H1 (cell line): Measurements from ENCODE around the gene CEBPE. TPM values are rescaled to one million over a fixed set of nuclear protein-coding genes. Genes with fewer than 3 reads are reported as not detected.

Source experiments
- CTCF ChIA-PET: fragments of 300-600 bp; sonication (Branson Sonifier 250); formaldehyde crosslinking; loops from one replicate; lab custom pipeline; 2021; ENCODE audit not compliant: partially characterized antibody; lab: Charles Lee
- POLR2A ChIA-PET: fragments of 300-600 bp; sonication (Branson Sonifier 250); formaldehyde crosslinking; loops from one replicate; lab custom pipeline; 2021; ENCODE audit warnings: inconsistent platforms; ENCODE audit not compliant: partially characterized antibody; lab: Charles Lee
- DNase-seq, 2 experiments: peaks; one replicate each; pipeline versions ENCODE4 v3.0.0 to v3.0.0-alpha.2; 2010 to 2022; ENCODE audit warnings: low spot score in 2 of 2, low read depth in 1 of 2, mixed read lengths in 1 of 2
- FAIRE-seq: peaks from 2 replicates; lab custom pipeline; 2011; peaks lifted over from hg19 to GRCh38; lab: Jason Lieb, UNC
- H2AFZ ChIP-seq: 2 replicates; pipeline ENCODE4 v1.8.1; 2012; ENCODE audit warnings: low read length, inconsistent platforms
- H2AK5ac ChIP-seq: 2 replicates; pipeline ENCODE4 v1.6.1; 2013; ENCODE audit warnings: low read depth, low read length
- H2BK120ac ChIP-seq: replicated peaks from 2 replicates; pipeline ENCODE3; 2013; ENCODE audit warnings: low read depth, low read length, inconsistent platforms
- H2BK12ac ChIP-seq: 2 replicates; pipeline ENCODE4 v1.6.1; 2013; ENCODE audit warnings: low read depth, low read length
- H2BK15ac ChIP-seq: 2 replicates; pipeline ENCODE4 v1.6.1; 2013; ENCODE audit warnings: low read length
- H2BK20ac ChIP-seq: 2 replicates; pipeline ENCODE4 v1.6.1; 2013; ENCODE audit warnings: low read length
- H2BK5ac ChIP-seq: 2 replicates; pipeline ENCODE4 v1.6.1; 2013; ENCODE audit warnings: low read depth, low read length
- H3K14ac ChIP-seq: 2 replicates; pipeline ENCODE4 v1.6.1; 2013; ENCODE audit warnings: inconsistent platforms; ENCODE audit not compliant: insufficient read length
- H3K18ac ChIP-seq: 2 replicates; pipeline ENCODE4 v1.6.1; 2013; ENCODE audit warnings: low read length; ENCODE audit errors: extremely low read depth
- H3K23ac ChIP-seq: 2 replicates; pipeline ENCODE4 v1.6.1; 2013; ENCODE audit warnings: inconsistent platforms; ENCODE audit not compliant: insufficient read length
- H3K23me2 ChIP-seq: 2 replicates; pipeline ENCODE4 v1.6.1; 2013; ENCODE audit warnings: low read depth, low read length
- H3K27ac ChIP-seq: 2 replicates; pipeline ENCODE4 v1.6.1; 2011; ENCODE audit warnings: low read depth, low read length, inconsistent platforms
- H3K27me3 ChIP-seq, 4 experiments: replicated peaks in 1 of 4; 1 replicate in 1 of 4; 2 replicates in 3 of 4; pipeline versions ENCODE4 v1.6.1 to v1.8.1; 2011 to 2013; ENCODE audit warnings: low read length in 3 of 4, mild to moderate bottlenecking in 3 of 4, inconsistent platforms in 2 of 4, mixed read lengths in 2 of 4, moderate library complexity in 1 of 4; ENCODE audit not compliant: control insufficient read depth in 3 of 4, insufficient read depth in 3 of 4; ENCODE audit errors: extremely low read depth in 1 of 4
- H3K36me3 ChIP-seq, 4 experiments: 2 replicates each; pipeline versions ENCODE4 v1.6.1 to v1.8.1; 2011 to 2013; ENCODE audit warnings: mild to moderate bottlenecking in 4 of 4, low read length in 3 of 4, moderate library complexity in 2 of 4, control low read depth in 1 of 4, inconsistent platforms in 1 of 4; ENCODE audit not compliant: insufficient read depth in 4 of 4, control insufficient read depth in 2 of 4
- H3K4ac ChIP-seq: replicated peaks from 2 replicates; pipeline ENCODE3; 2013; ENCODE audit warnings: low read length, low read depth, mixed read lengths, inconsistent platforms; ENCODE audit not compliant: insufficient read length
- H3K4me1 ChIP-seq, 4 experiments: replicated peaks in 1 of 4; 1 replicate in 1 of 4; 2 replicates in 3 of 4; pipeline versions ENCODE4 v1.6.1 to v1.8.1; 2011 to 2013; ENCODE audit warnings: low read length in 3 of 4, inconsistent platforms in 2 of 4, mixed read lengths in 1 of 4; ENCODE audit not compliant: insufficient read depth in 4 of 4, control insufficient read depth in 3 of 4
- H3K4me2 ChIP-seq, 2 experiments: 2 replicates each; pipeline versions ENCODE4 v1.6.1 to v1.8.1; 2011 to 2013; ENCODE audit warnings: low read depth in 2 of 2, low read length in 2 of 2, control low read depth in 1 of 2, inconsistent platforms in 1 of 2, mild to moderate bottlenecking in 1 of 2; ENCODE audit not compliant: insufficient read depth in 1 of 2
- H3K4me3 ChIP-seq, 4 experiments: fragments of 200-600, 300-600 bp in 1 of 4; sonication (generic), shearing (Covaris generic), sonication (Bioruptor Twin) in 1 of 4; 2 replicates each; pipeline versions ENCODE4 v1.5.1 to v1.8.1; 2011 to 2016; ENCODE audit warnings: low read length in 4 of 4, low read depth in 3 of 4, control low read depth in 2 of 4, inconsistent platforms in 2 of 4, mild to moderate bottlenecking in 2 of 4, mixed read lengths in 1 of 4, moderate library complexity in 1 of 4; ENCODE audit not compliant: insufficient read depth in 2 of 4; ENCODE audit errors: extremely low read depth in 1 of 4
- H3K56ac ChIP-seq: replicated peaks from 2 replicates; pipeline ENCODE3; 2013; ENCODE audit warnings: low read depth, mild to moderate bottlenecking, mixed read lengths, low read length, inconsistent platforms; ENCODE audit not compliant: insufficient read length
- H3K79me1 ChIP-seq: 2 replicates; pipeline ENCODE4 v1.6.1; 2013; ENCODE audit warnings: low read depth, low read length, control low read depth
- H3K79me2 ChIP-seq, 2 experiments: 2 replicates each; pipeline versions ENCODE4 v1.6.1 to v1.8.1; 2012 to 2013; ENCODE audit warnings: low read length in 2 of 2, mild to moderate bottlenecking in 2 of 2, inconsistent platforms in 1 of 2; ENCODE audit not compliant: insufficient read depth in 2 of 2, control insufficient read depth in 1 of 2
- H3K9ac ChIP-seq, 4 experiments: replicated peaks in 1 of 4; 1 replicate in 1 of 4; 2 replicates in 3 of 4; pipeline versions ENCODE4 v1.6.1 to v1.8.1; 2011 to 2013; ENCODE audit warnings: low read depth in 3 of 4, low read length in 3 of 4, control low read depth in 2 of 4, mild to moderate bottlenecking in 2 of 4, moderate library complexity in 2 of 4, inconsistent platforms in 1 of 4; ENCODE audit errors: extremely low read depth in 1 of 4
- H3K9me3 ChIP-seq, 2 experiments: 2 replicates each; pipeline versions ENCODE4 v1.6.1 to v1.8.1; 2012 to 2013; ENCODE audit warnings: mild to moderate bottlenecking in 2 of 2, moderate library complexity in 2 of 2, control low read depth in 1 of 2, inconsistent platforms in 1 of 2, low read depth in 1 of 2, low read length in 1 of 2, mixed read lengths in 1 of 2; ENCODE audit not compliant: insufficient read depth in 2 of 2
- H4K20me1 ChIP-seq, 2 experiments: replicated peaks in 1 of 2; 2 replicates each; pipeline versions ENCODE3 to v1.8.1; 2011 to 2013; ENCODE audit warnings: inconsistent platforms in 2 of 2, low read length in 2 of 2, mild to moderate bottlenecking in 1 of 2; ENCODE audit not compliant: insufficient read depth in 2 of 2, control insufficient read depth in 1 of 2
- H4K5ac ChIP-seq: 2 replicates; pipeline ENCODE4 v1.6.1; 2013; ENCODE audit warnings: low read length, low read depth, mixed read lengths, inconsistent platforms; ENCODE audit not compliant: insufficient read length
- H4K8ac ChIP-seq: 2 replicates; pipeline ENCODE4 v1.8.0; 2013; ENCODE audit warnings: mild to moderate bottlenecking, moderate library complexity, low read length, inconsistent platforms; ENCODE audit not compliant: insufficient read depth; ENCODE audit errors: extremely low read depth
- H4K91ac ChIP-seq: replicated peaks from 2 replicates; pipeline ENCODE3; 2013; ENCODE audit warnings: low read length, mixed read lengths, inconsistent platforms; ENCODE audit not compliant: insufficient read length
- EGR1 ChIP-seq: IDR thresholded peaks from 2 replicates; pipeline ENCODE4 v1.6.1; 2011; ENCODE audit warnings: low read depth, low read length, borderline replicate concordance
- HDAC2 ChIP-seq, 2 experiments: fragments of 300-600 bp in 1 of 2; sonication (generic) in 1 of 2; IDR thresholded peaks; 2 replicates each; pipeline ENCODE4 v1.6.1; 2011 to 2012; ENCODE audit warnings: low read depth in 2 of 2, low read length in 2 of 2, mild to moderate bottlenecking in 2 of 2, moderate library complexity in 2 of 2, borderline replicate concordance in 1 of 2, inconsistent platforms in 1 of 2
- KDM5A ChIP-seq: fragments of 200-600 bp; IDR thresholded peaks from 2 replicates; pipeline ENCODE4 v1.7.1; 2012; ENCODE audit warnings: mild to moderate bottlenecking, low read length, inconsistent platforms, mixed read lengths
- POLR2AphosphoS5 ChIP-seq: IDR thresholded peaks from 2 replicates; pipeline ENCODE4 v1.6.1; 2011; ENCODE audit warnings: low read depth, low read length
- SP1 ChIP-seq: IDR thresholded peaks from 2 replicates; pipeline ENCODE4 v1.6.1; 2011; ENCODE audit warnings: low read depth, low read length
- SP2 ChIP-seq: IDR thresholded peaks from 2 replicates; pipeline ENCODE4 v1.6.1; 2012; ENCODE audit warnings: mild to moderate bottlenecking, low read length, inconsistent platforms
- SRF ChIP-seq: IDR thresholded peaks from 2 replicates; pipeline ENCODE4 v1.6.1; 2011; ENCODE audit warnings: mild to moderate bottlenecking, low read depth, low read length, moderate library complexity
- WGBS, 2 experiments: shearing (Covaris generic) in 1 of 2; methylation state at CpG; one replicate each; pipeline versions ENCODE4 v1.1.6 to v1.1.7; 2013 to 2015; ENCODE audit warnings: low lambda C conversion rate in 2 of 2, mixed read lengths in 2 of 2, inconsistent platforms in 1 of 2, low coverage in 1 of 2, missing lambda C conversion rate in 1 of 2; ENCODE audit not compliant: insufficient replicate concordance in 2 of 2, insufficient coverage in 1 of 2, insufficient read length in 1 of 2; ENCODE audit errors: extremely low coverage in 1 of 2, missing lambda C conversion rate in 1 of 2; 5-methylcytosine and 5-hydroxymethylcytosine counted together
- polyA plus RNA-seq, 7 experiments: library from polyadenylated mRNA; depleted of rRNA in 3 of 7; stranded (reverse) in 5 of 7; unstranded in 2 of 7; fragments of >200 nt in 5 of 7; fragments of 200-250 nt in 2 of 7; gene quantifications; 1 replicate in 5 of 7; 2 replicates in 1 of 7; 4 replicates in 1 of 7; pipeline versions ENCODE4 v1.2.1 to v1.2.3, GENCODE V29; 2011 to 2013; ENCODE audit warnings: missing spikeins in 2 of 7, mixed read lengths in 2 of 7
- total RNA-seq: library from RNA; stranded (reverse); fragmentation: NEBNext Ultra II Directional; extraction: Animal tissue kit (Norgen Biotek cat#: 25700); gene quantifications from 2 replicates; pipeline ENCODE4 v1.2.1, GENCODE V29; 2021
- TF ChIP-seq, protein P1 (sequence below), 3 experiments: IDR thresholded peaks; 1 replicate in 2 of 3; 2 replicates in 1 of 3; pipeline versions ENCODE4 v1.5.1 to v1.6.1; 2011; ENCODE audit warnings: low read length in 3 of 3, mild to moderate bottlenecking in 3 of 3, inconsistent platforms in 2 of 3, low read depth in 1 of 3, moderate library complexity in 1 of 3; ENCODE audit not compliant: insufficient read depth in 1 of 3; ENCODE audit errors: control extremely low read depth in 1 of 3

CEBPE gene
- total and polyA plus RNA-seq, 2 of the 8 experiments (the other 6 are each of a cell fraction or from before 2014, with no cell fraction given): 0.05 TPM; not detected in 1

DNA sequence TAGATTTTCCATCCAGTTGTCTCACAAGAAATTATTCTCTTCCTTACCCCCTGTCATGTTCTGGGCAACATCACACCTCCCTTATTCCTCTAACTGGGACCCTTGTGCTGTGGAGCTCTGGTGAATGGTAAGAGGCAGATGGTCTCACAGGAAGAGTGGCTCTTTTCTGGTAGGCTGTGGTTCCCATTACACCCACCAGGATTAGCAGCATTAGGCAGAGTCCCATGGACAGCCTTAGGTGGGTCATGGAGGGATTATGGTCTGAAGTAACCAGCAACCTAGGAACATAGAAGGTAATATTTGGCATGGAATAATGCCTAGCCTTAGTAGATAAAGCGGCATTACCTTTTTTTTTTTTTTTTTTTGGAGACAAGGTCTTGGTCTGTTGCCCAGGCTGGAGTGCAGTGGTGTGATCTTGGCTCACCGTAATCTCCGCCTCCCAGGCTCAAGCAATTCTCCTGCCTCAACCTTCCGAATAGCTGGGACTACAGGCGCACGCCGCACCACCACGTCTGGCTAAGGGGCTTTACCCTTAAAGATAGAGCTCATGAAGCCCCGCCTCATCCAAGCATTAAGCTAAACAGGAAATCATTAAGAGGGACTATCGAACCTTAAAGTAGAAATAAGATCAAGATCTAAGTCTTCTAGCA lies 19.7 kb downstream of the CEBPE start:
- H3K14ac ChIP-seq: no peak overlapping the region
- no peak overlapping the region for H3K4ac ChIP-seq
- H3K23ac ChIP-seq: no peak overlapping the region
- peaks cover 0 to 2% (median under 1%) of the 10 kb centered on the region in 4 experiments; a peak in 5 of 7 replicates for H3K4me1 ChIP-seq
- CTCF ChIA-PET: interaction anchor here (0.7 to 4.4 kb wide), 9 partner anchors 10 to 281 kb away, joined by 3 to 33 read pairs (median 5); no protein-coding TSS in a partner anchor
- H3K4me3 ChIP-seq: no peak overlapping the region
- no peak overlapping the region for H2AK5ac ChIP-seq
- no peak for FAIRE-seq
- no peak overlapping the region for H3K27ac ChIP-seq
- H3K79me1 ChIP-seq: peaks cover 10% of the 10 kb centered on the region
- peaks cover 3 to 30% of the 10 kb centered on the region in 2 experiments; a peak in 3 of 4 replicates for H3K79me2 ChIP-seq
- no peak overlapping the region for H2BK120ac ChIP-seq
- POLR2A ChIA-PET: interaction anchor here (0.8 to 1.5 kb wide), 4 partner anchors 9 to 28 kb away, joined by 3 to 4 read pairs (median 4); no protein-coding TSS in a partner anchor
- no peak overlapping the region for H2AFZ ChIP-seq
- no peak overlapping the region for H4K5ac ChIP-seq
- no peak overlapping the region for H3K56ac ChIP-seq
- H3K36me3 ChIP-seq: peaks cover 8 to 17% (median 10%) of the 10 kb centered on the region in 4 experiments; a peak in 7 of 8 replicates
- H4K8ac ChIP-seq: no peak overlapping the region
- TF ChIP-seq EGR1: no peak
- no peak for TF ChIP-seq POLR2AphosphoS5
- TF ChIP-seq SP1: no peak
- TF ChIP-seq SP2: no peak
- TF ChIP-seq HDAC2 (IDR thresholded peaks at IDR 0.05; ENCODE audit: borderline replicate concordance in 1 of 2, low read depth in 2 of 2, low read length in 2 of 2): no peak
- TF ChIP-seq KDM5A: no peak
- TF ChIP-seq SRF: no peak
- TF ChIP-seq, protein P1, sequence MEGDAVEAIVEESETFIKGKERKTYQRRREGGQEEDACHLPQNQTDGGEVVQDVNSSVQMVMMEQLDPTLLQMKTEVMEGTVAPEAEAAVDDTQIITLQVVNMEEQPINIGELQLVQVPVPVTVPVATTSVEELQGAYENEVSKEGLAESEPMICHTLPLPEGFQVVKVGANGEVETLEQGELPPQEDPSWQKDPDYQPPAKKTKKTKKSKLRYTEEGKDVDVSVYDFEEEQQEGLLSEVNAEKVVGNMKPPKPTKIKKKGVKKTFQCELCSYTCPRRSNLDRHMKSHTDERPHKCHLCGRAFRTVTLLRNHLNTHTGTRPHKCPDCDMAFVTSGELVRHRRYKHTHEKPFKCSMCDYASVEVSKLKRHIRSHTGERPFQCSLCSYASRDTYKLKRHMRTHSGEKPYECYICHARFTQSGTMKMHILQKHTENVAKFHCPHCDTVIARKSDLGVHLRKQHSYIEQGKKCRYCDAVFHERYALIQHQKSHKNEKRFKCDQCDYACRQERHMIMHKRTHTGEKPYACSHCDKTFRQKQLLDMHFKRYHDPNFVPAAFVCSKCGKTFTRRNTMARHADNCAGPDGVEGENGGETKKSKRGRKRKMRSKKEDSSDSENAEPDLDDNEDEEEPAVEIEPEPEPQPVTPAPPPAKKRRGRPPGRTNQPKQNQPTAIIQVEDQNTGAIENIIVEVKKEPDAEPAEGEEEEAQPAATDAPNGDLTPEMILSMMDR (IDR thresholded peaks at IDR 0.05; ENCODE audit: control extremely low read depth in 1 of 3, insufficient read depth in 1 of 3, low read depth in 1 of 3, low read length in 3 of 3): peak in 1 of 3 experiments; percentile 19; a peak in 1 of 4 replicates
- H4K91ac ChIP-seq: no peak overlapping the region
- peaks cover 0 to 5% of the 10 kb centered on the region in 2 experiments for H4K20me1 ChIP-seq
- H2BK15ac ChIP-seq: no peak overlapping the region
- H3K23me2 ChIP-seq: peaks cover under 1% of the 10 kb centered on the region; the same call in 1 of the 2 replicates
- H3K4me2 ChIP-seq: no peak overlapping the region
- H3K9me3 ChIP-seq: no peaks in the 10 kb centered on the region
- H3K18ac ChIP-seq: no peak overlapping the region
- H3K27me3 ChIP-seq: no peaks in the 10 kb centered on the region; a peak in 2 of 7 replicates
- no peak overlapping the region for H2BK20ac ChIP-seq
- DNase-seq: no peak
- no peak overlapping the region for H2BK12ac ChIP-seq
- no peak overlapping the region for H2BK5ac ChIP-seq
- WGBS, 2 experiments: 95% methylated on average over 10 of the region's 10 CpGs; no CpG with 5 or more reads in 1 of the 2 experiments
- H3K9ac ChIP-seq: no peak overlapping the region
